IPS DF 4.7 (cell line): ENCODE results near the gene WNT9B.
"Not testable (repeated sequence)": the region's sequence is repeated elsewhere in the genome, so short reads cannot be mapped to it uniquely, and the experiment has no call there.

Experiments
- DNase-seq: peaks from one replicate; pipeline ENCODE4 v3.0.0-alpha.2; 2013; ENCODE audit warnings: low spot score; ENCODE audit errors: extremely low read depth

The WNT9B gene

GRCh38 chr17:46821482-46822387 is 29.6 kb upstream of the WNT9B start:
- no peak for DNase-seq

GRCh38 chr17:46822388-46822921 is 28.9 kb upstream of the WNT9B start:
- no peak for DNase-seq

- DNase-seq, result no peak
Observed at GRCh38 chr17:46823657-46824056, 27.7 kb upstream of the WNT9B start.

- no peak for DNase-seq
Observed at GRCh38 chr17:46826116-46826515, 25.3 kb upstream of the WNT9B start.

GRCh38 chr17:46827274-46827673 is 24.1 kb upstream of the WNT9B start:
- no peak for DNase-seq

GRCh38 chr17:46831573-46832330 is 19.6 kb upstream of the WNT9B start:
- no peak for DNase-seq

GRCh38 chr17:46832331-46832821 is 19.0 kb upstream of the WNT9B start:
- no peak for DNase-seq

GRCh38 chr17:46832945-46833839 is 18.2 kb upstream of the WNT9B start:
- DNase-seq, result no peak

- no peak for DNase-seq
Observed at GRCh38 chr17:46833840-46834208, 17.6 kb upstream of the WNT9B start.

GRCh38 chr17:46834846-46835245 is 16.5 kb upstream of the WNT9B start:
- DNase-seq, result no peak

GRCh38 chr17:46836500-46836899 is 14.9 kb upstream of the WNT9B start:
- no peak for DNase-seq

- no peak for DNase-seq
Observed at GRCh38 chr17:46837521-46837920, 13.9 kb upstream of the WNT9B start.

- no peak for DNase-seq
Observed at GRCh38 chr17:46839211-46839610, 12.2 kb upstream of the WNT9B start.

GRCh38 chr17:46840596-46840995 is 10.8 kb upstream of the WNT9B start:
- DNase-seq, result not testable (repeated sequence)

GRCh38 chr17:46841561-46842379 is 9.6 kb upstream of the WNT9B start:
- DNase-seq, result no peak

- no peak for DNase-seq
Observed at GRCh38 chr17:46842835-46843234, 8.5 kb upstream of the WNT9B start.

- no peak for DNase-seq
Observed at GRCh38 chr17:46847204-46848191, 3.9 kb upstream of the WNT9B start.

GRCh38 chr17:46848534-46848933 is 2.8 kb upstream of the WNT9B start:
- DNase-seq, result no peak

GRCh38 chr17:46850688-46851028 is 725 bp upstream of the WNT9B start:
- DNase-seq, result no peak
